Naive thymus-derived CD4-positive, alpha-beta T cell (primary cell): ENCODE results near the gene TMEM170A. TPM values are rescaled to one million over a fixed set of nuclear protein-coding genes. Genes with fewer than 3 reads are reported as not detected.

ENCODE experiments used
- ATAC-seq: fragments of 150-1000 bp; cut with Tn5 transposase; 2 replicates; pipeline ENCODE4 v1.10.0; 2021; ENCODE audit warnings: mild to moderate bottlenecking, moderate library complexity
- CTCF ChIA-PET: fragments of 350-600 bp; sonication (Branson Sonifier 250); formaldehyde crosslinking; loops from one replicate; lab custom pipeline; 2021; ENCODE audit warnings: antibody characterized with exemption; lab: Charles Lee
- POLR2A ChIA-PET: fragments of 350-600 bp; sonication (Branson Sonifier 250); formaldehyde crosslinking; loops from one replicate; lab custom pipeline; 2021; ENCODE audit warnings: antibody characterized with exemption, inconsistent platforms; lab: Charles Lee
- DNase-seq, 9 donors: peaks; one replicate each; pipeline versions ENCODE4 v3.0.0 to v3.0.0-alpha.2; 2020 to 2022; ENCODE audit warnings: mixed read lengths in 1 of 9
- H3K27ac ChIP-seq: one replicate; pipeline ENCODE4 v1.7.0; 2013; ENCODE audit warnings: mild to moderate bottlenecking, low read depth, low read length, moderate library complexity
- H3K27me3 ChIP-seq, 2 donors: one replicate each; pipeline ENCODE4 v1.7.0; 2013; ENCODE audit warnings: low read length in 2 of 2, mild to moderate bottlenecking in 2 of 2, moderate library complexity in 2 of 2; ENCODE audit not compliant: control insufficient read depth in 2 of 2, insufficient read depth in 2 of 2
- H3K36me3 ChIP-seq, 3 experiments: 1 replicate in 2 of 3; 2 replicates in 1 of 3; pipeline ENCODE4 v1.7.0; 2013; ENCODE audit warnings: low read length in 3 of 3, mild to moderate bottlenecking in 3 of 3, moderate library complexity in 1 of 3; ENCODE audit not compliant: insufficient read depth in 3 of 3, control insufficient read depth in 2 of 3
- H3K4me1 ChIP-seq, 2 donors: one replicate each; pipeline ENCODE4 v1.7.0; 2013; ENCODE audit warnings: low read length in 2 of 2, mild to moderate bottlenecking in 2 of 2, moderate library complexity in 1 of 2; ENCODE audit not compliant: control insufficient read depth in 2 of 2, insufficient read depth in 2 of 2
- H3K4me3 ChIP-seq: 2 replicates; pipeline ENCODE4 v1.7.0; 2013; ENCODE audit warnings: mild to moderate bottlenecking, low read length
- H3K9me3 ChIP-seq, 3 experiments: 1 replicate in 2 of 3; 2 replicates in 1 of 3; pipeline ENCODE4 v1.7.0; 2013; ENCODE audit warnings: low read length in 3 of 3; ENCODE audit not compliant: control insufficient read depth in 2 of 3
- H3K27ac Mint-ChIP-seq, 9 donors: one replicate each; pipeline ENCODE4 v1.8.0; 2020 to 2022; ENCODE audit warnings: mixed read lengths in 9 of 9, mild to moderate bottlenecking in 8 of 9, moderate library complexity in 5 of 9, inconsistent platforms in 2 of 9
- H3K27me3 Mint-ChIP-seq, 5 donors: one replicate each; pipeline ENCODE4 v1.8.0; 2021 to 2022; ENCODE audit warnings: mixed read lengths in 5 of 5, mild to moderate bottlenecking in 1 of 5
- H3K36me3 Mint-ChIP-seq, 5 donors: one replicate each; pipeline ENCODE4 v1.8.0; 2020 to 2022; ENCODE audit warnings: mixed read lengths in 5 of 5, mild to moderate bottlenecking in 3 of 5, inconsistent platforms in 1 of 5
- H3K4me1 Mint-ChIP-seq, 7 donors: one replicate each; pipeline ENCODE4 v1.8.0; 2020 to 2022; ENCODE audit warnings: mixed read lengths in 7 of 7, mild to moderate bottlenecking in 3 of 7, inconsistent platforms in 1 of 7
- H3K4me3 Mint-ChIP-seq, 10 donors: one replicate each; pipeline ENCODE4 v1.8.0; 2020 to 2022; ENCODE audit warnings: mild to moderate bottlenecking in 10 of 10, mixed read lengths in 10 of 10, moderate library complexity in 6 of 10, inconsistent platforms in 2 of 10
- H3K9me3 Mint-ChIP-seq, 11 donors: one replicate each; pipeline ENCODE4 v1.8.0; 2020 to 2022; ENCODE audit warnings: mixed read lengths in 11 of 11, mild to moderate bottlenecking in 4 of 11, inconsistent platforms in 1 of 11, moderate library complexity in 1 of 11
- intact Hi-C, 2 donors: fragments of 100-400 bp; cut with micrococcal nuclease; formaldehyde crosslinking; loops; one replicate each; pipeline ENCODE4 v1.15.1; 2023
- polyA plus RNA-seq, 2 donors: library from polyadenylated mRNA; unstranded; fragments of 300-500 nt; fragmentation: Illumina TruSeq; gene quantifications; one replicate each; pipeline ENCODE4 v1.2.3, GENCODE V29; 2021
- total RNA-seq, 6 experiments: library from RNA in 5 of 6; stranded (reverse) in 5 of 6; gene quantifications; 1 replicate in 5 of 6; 2 replicates in 1 of 6; pipeline ENCODE4 v1.2.3 and lab custom pipeline; 2021 to 2026

Gene TMEM170A
- total and polyA plus RNA-seq, 7 experiments from 2014 or later: 31.0 to 50.9 (median 35.9) TPM

- DNase-seq (no peak), ATAC-seq (no peak)
- Histone ChIP-seq H3K36me3 (peaks cover 0 to 15% (median 0%) of the 10 kb centered on the region in 3 experiments), H3K4me1 (no peaks in the 10 kb centered on the region), H3K9me3 (no peaks in the 10 kb centered on the region), H3K4me3 (no peak overlapping the region), H3K27ac (no peak overlapping the region), H3K27me3 (no peaks in the 10 kb centered on the region)
- Mint-ChIP-seq H3K4me3 (no peak overlapping the region), H3K27me3 (no peaks in the 10 kb centered on the region), H3K4me1 (peaks cover 0 to 6% (median 0%) of the 10 kb centered on the region in 7 donors), H3K27ac (no peak overlapping the region), H3K36me3 (peaks cover 0 to 22% (median 4%) of the 10 kb centered on the region in 5 donors), H3K9me3 (no peaks in the 10 kb centered on the region)
- intact Hi-C loops: no loop called here
- POLR2A ChIA-PET: no interaction called here
- CTCF ChIA-PET: interaction anchor here (0.9 to 1.0 kb wide), 2 partner anchors 9 to 11 kb away, joined by 3 to 5 read pairs; no protein-coding TSS in a partner anchor
Observed at GRCh38 chr16:75398333-75398732, 66.2 kb downstream of the TMEM170A start.

GRCh38 chr16:75394941-75395340 lies 69.5 kb downstream of the TMEM170A start:
- Histone ChIP-seq H3K27ac (no peak overlapping the region), H3K9me3 (no peaks in the 10 kb centered on the region), H3K4me3 (no peak overlapping the region), H3K36me3 (peaks cover 0 to 41% (median 0%) of the 10 kb centered on the region in 3 experiments), H3K27me3 (no peaks in the 10 kb centered on the region), H3K4me1 (no peaks in the 10 kb centered on the region)
- POLR2A ChIA-PET: interaction anchor here (0.6 kb wide), 1 partner anchor 231 kb away, joined by 4 read pairs; no protein-coding TSS in a partner anchor
- CTCF ChIA-PET: interaction anchor here (0.7 kb wide), 1 partner anchor 49 kb away, joined by 3 read pairs; no protein-coding TSS in a partner anchor
- Mint-ChIP-seq H3K9me3 (no peaks in the 10 kb centered on the region), H3K27ac (no peak overlapping the region), H3K4me3 (no peak overlapping the region), H3K4me1 (peaks cover 0 to 2% (median 0%) of the 10 kb centered on the region in 7 donors), H3K27me3 (no peaks in the 10 kb centered on the region), H3K36me3 (peaks cover 6 to 35% (median 10%) of the 10 kb centered on the region in 5 donors)
- intact Hi-C loops: no loop called here
- DNase-seq (no peak), ATAC-seq (no peak)

Other genes with a start within 250 kb of the TMEM170A start
- gene CTRB1, start 245.7 kb downstream of the TMEM170A start, total RNA-seq: not detected
- gene CTRB1, start 245.7 kb downstream of the TMEM170A start, polyA plus RNA-seq: not detected
- not detected for gene BCAR1, start 213.1 kb downstream of the TMEM170A start, total RNA-seq
- not detected for gene BCAR1, start 213.1 kb downstream of the TMEM170A start, polyA plus RNA-seq
- 10 to 100 TPM; 34.9 to 41.4 (median 39.4) TPM for gene CFDP1, start 31.2 kb downstream of the TMEM170A start, total RNA-seq
- 10 to 100 TPM; 36.6 to 42.1 TPM for gene CFDP1, start 31.2 kb downstream of the TMEM170A start, polyA plus RNA-seq
- under 1 TPM in 3 of 5 experiments, not detected in 2; 0.05 to 0.14 (median 0.11) TPM for gene CHST6, start 30.8 kb upstream of the TMEM170A start, total RNA-seq
- gene CHST6, start 30.8 kb upstream of the TMEM170A start, polyA plus RNA-seq: not detected
- gene CHST5, start 71.4 kb upstream of the TMEM170A start, total RNA-seq: not detected
- not detected for gene CHST5, start 71.4 kb upstream of the TMEM170A start, polyA plus RNA-seq
- gene TMEM231, start 91.6 kb upstream of the TMEM170A start, total RNA-seq: 1 to 10 TPM; 1.5 to 3.9 (median 3.4) TPM
- gene TMEM231, start 91.6 kb upstream of the TMEM170A start, polyA plus RNA-seq: 1 to 10 TPM; 1.3 to 2.4 TPM
- gene GABARAPL2, start 101.7 kb upstream of the TMEM170A start, total RNA-seq: 10 to 100 TPM; 57.9 to 81.2 (median 75.6) TPM
- gene GABARAPL2, start 101.7 kb upstream of the TMEM170A start, polyA plus RNA-seq: 100 to 1,000 TPM; 187 to 293 TPM
- 10 to 100 TPM; 41.3 to 69.4 (median 63.6) TPM for gene ADAT1, start 158.6 kb upstream of the TMEM170A start, total RNA-seq
- gene ADAT1, start 158.6 kb upstream of the TMEM170A start, polyA plus RNA-seq: 10 to 100 TPM; 35.6 to 36.1 TPM
- gene KARS1, start 183.0 kb upstream of the TMEM170A start, total RNA-seq: 100 to 1,000 TPM; 118 to 216 (median 123) TPM
- gene KARS1, start 183.0 kb upstream of the TMEM170A start, polyA plus RNA-seq: 100 to 1,000 TPM; 208 to 216 TPM
- 10 to 100 TPM; 70.8 to 90.4 (median 88.7) TPM for gene TERF2IP, start 183.1 kb upstream of the TMEM170A start, total RNA-seq
- gene TERF2IP, start 183.1 kb upstream of the TMEM170A start, polyA plus RNA-seq: 100 to 1,000 TPM; 105 to 168 TPM
- not detected for gene CPHXL2, start 212.3 kb upstream of the TMEM170A start, total RNA-seq
- gene CPHXL2, start 212.3 kb upstream of the TMEM170A start, polyA plus RNA-seq: not detected
- gene DUXB, start 236.8 kb upstream of the TMEM170A start, total RNA-seq: not detected
- gene DUXB, start 236.8 kb upstream of the TMEM170A start, polyA plus RNA-seq: not detected